SK-N-SH (cell line): ENCODE results near the gene LILRA2. TPM values are rescaled to one million over a fixed set of nuclear protein-coding genes. Genes with fewer than 3 reads are reported as not detected.
"Not testable (repeated sequence)": the region's sequence is repeated elsewhere in the genome, so short reads cannot be mapped to it uniquely, and the experiment has no call there.

Experiments
- CTCF ChIA-PET: fragments of 300-600, 350-600 bp; formaldehyde crosslinking; extraction: SDS; loops from one replicate; lab custom pipeline; 2021; lab: Yijun Ruan, JAX
- POLR2A ChIA-PET: fragments of 350-600 bp; sonication (Branson Sonifier 250); formaldehyde crosslinking; extraction: SDS; loops from one replicate; lab custom pipeline; 2020; ENCODE audit warnings: antibody characterized with exemption, inconsistent platforms; lab: Yijun Ruan, JAX
- DNase-seq: peaks from one replicate; pipeline ENCODE4 v3.0.0; 2012
- H2AFZ ChIP-seq: fragments of 200-600 bp; sonication (generic); 2 replicates; pipeline ENCODE4 v1.8.1; 2016; ENCODE audit warnings: antibody characterized with exemption, mild to moderate bottlenecking, low read depth
- H3F3A ChIP-seq: fragments of 200-600 bp; sonication (generic); replicated peaks from 2 replicates; pipeline ENCODE3; 2016; ENCODE audit warnings: antibody characterized with exemption, mild to moderate bottlenecking; ENCODE audit not compliant: insufficient read depth
- H3K27ac ChIP-seq, 2 experiments: fragments of 200-500 bp in 1 of 2; fragments of 200-600 bp in 1 of 2; sonication (Bioruptor generic) in 1 of 2; sonication (generic), shearing (Covaris generic) in 1 of 2; 2 replicates each; pipeline versions ENCODE4 v1.5.1 to v1.6.1; 2014 to 2016; ENCODE audit warnings: low read depth in 2 of 2, inconsistent platforms in 1 of 2, low read length in 1 of 2, mild to moderate bottlenecking in 1 of 2, mixed read lengths in 1 of 2
- H3K27me3 ChIP-seq: fragments of 200-600 bp; sonication (generic), shearing (Covaris generic); 2 replicates; pipeline ENCODE4 v1.6.1; 2016; ENCODE audit warnings: mixed run types; ENCODE audit not compliant: insufficient read depth
- H3K36me3 ChIP-seq, 2 experiments: fragments of 200-500 bp in 1 of 2; fragments of 200-600 bp in 1 of 2; sonication (Bioruptor generic) in 1 of 2; sonication (generic) in 1 of 2; replicated peaks in 1 of 2; 2 replicates each; pipeline versions ENCODE3 to v1.5.1; 2014 to 2016; ENCODE audit warnings: low read length in 1 of 2, mild to moderate bottlenecking in 1 of 2; ENCODE audit not compliant: insufficient read depth in 2 of 2, control insufficient read depth in 1 of 2
- H3K4me1 ChIP-seq, 2 experiments: fragments of 200-500 bp in 1 of 2; fragments of 200-600 bp in 1 of 2; sonication (Bioruptor generic) in 1 of 2; sonication (generic), shearing (Covaris generic) in 1 of 2; 2 replicates each; pipeline versions ENCODE4 v1.5.1 to v1.6.1; 2014 to 2016; ENCODE audit warnings: low read depth in 1 of 2, low read length in 1 of 2, mixed run types in 1 of 2; ENCODE audit not compliant: insufficient read depth in 2 of 2, control insufficient read depth in 1 of 2
- H3K4me2 ChIP-seq: fragments of 200-600 bp; sonication (generic), shearing (Covaris generic); 2 replicates; pipeline ENCODE4 v1.6.1; 2017; ENCODE audit warnings: mixed run types
- H3K4me3 ChIP-seq, 2 experiments: fragments of 200-500 bp in 1 of 2; fragments of 200-600 bp in 1 of 2; sonication (Bioruptor generic) in 1 of 2; sonication (generic), shearing (Covaris generic) in 1 of 2; 2 replicates each; pipeline versions ENCODE4 v1.5.1 to v1.8.1; 2014 to 2016; ENCODE audit warnings: low read depth in 2 of 2, inconsistent platforms in 1 of 2, low read length in 1 of 2, mild to moderate bottlenecking in 1 of 2, mixed read lengths in 1 of 2, moderate library complexity in 1 of 2
- H3K79me2 ChIP-seq: fragments of 200-600 bp; sonication (generic); 2 replicates; pipeline ENCODE4 v1.8.1; 2017; ENCODE audit warnings: mild to moderate bottlenecking; ENCODE audit not compliant: insufficient read depth
- H3K9ac ChIP-seq: fragments of 200-600 bp; sonication (generic); 2 replicates; pipeline ENCODE4 v1.6.1; 2017; ENCODE audit warnings: mixed run types
- H3K9me2 ChIP-seq: fragments of 200-600 bp; sonication (generic); 2 replicates; pipeline ENCODE4 v1.6.1; 2017; ENCODE audit warnings: mixed run types
- H3K9me3 ChIP-seq: fragments of 200-600 bp; sonication (generic); 2 replicates; pipeline ENCODE4 v1.6.1; 2017; ENCODE audit warnings: mixed run types, mild to moderate bottlenecking, moderate library complexity
- H4K20me1 ChIP-seq: fragments of 200-600 bp; sonication (generic); 2 replicates; pipeline ENCODE4 v1.6.1; 2017; ENCODE audit warnings: mild to moderate bottlenecking, mixed run types; ENCODE audit not compliant: insufficient read depth
- CHD2 ChIP-seq: fragments of 150-350 bp; IDR thresholded peaks from 2 replicates; pipeline ENCODE4 v1.6.1; 2018; ENCODE audit warnings: low read length; ENCODE audit not compliant: partially characterized antibody
- ELF1 ChIP-seq: IDR thresholded peaks from 2 replicates; pipeline ENCODE4 v1.4.0; 2012
- EZH2phosphoT487 ChIP-seq: fragments of 200-600 bp; sonication (generic); IDR thresholded peaks from 2 replicates; pipeline ENCODE4 v1.6.1; 2017; ENCODE audit warnings: low read depth, mixed run types, mild to moderate bottlenecking, antibody characterized with exemption, moderate library complexity, borderline replicate concordance
- MXI1 ChIP-seq: IDR thresholded peaks from 2 replicates; pipeline ENCODE4 v1.6.1; 2012; ENCODE audit warnings: mild to moderate bottlenecking, low read depth, low read length, improper control_type of control experiment
- PBX3 ChIP-seq: IDR thresholded peaks from 2 replicates; pipeline ENCODE4; 2012
- RAD21 ChIP-seq: IDR thresholded peaks from 2 replicates; pipeline ENCODE4 v1.6.1; 2012; ENCODE audit warnings: mild to moderate bottlenecking, low read length
- TAF1 ChIP-seq: IDR thresholded peaks from 2 replicates; pipeline ENCODE4 v1.6.1; 2012; ENCODE audit warnings: low read depth, mild to moderate bottlenecking, low read length, moderate library complexity, borderline replicate concordance
- WGBS: methylation state at CpG from one replicate; pipeline ENCODE4 v1.1.6; 2017; ENCODE audit warnings: low lambda C conversion rate; 5-methylcytosine and 5-hydroxymethylcytosine counted together
- polyA plus RNA-seq, 3 experiments: library from polyadenylated mRNA; depleted of rRNA; stranded (reverse); fragments of >200 nt; gene quantifications; 2 replicates each; pipeline ENCODE4 v1.2.3, GENCODE V29; 2012
- TF ChIP-seq, protein P1 (sequence below): IDR thresholded peaks from 2 replicates; pipeline ENCODE4 v1.4.0; 2012; ENCODE audit warnings: low read depth

LILRA2 gene
- polyA plus RNA-seq, 1 of the 3 experiments (the other 2 are of a cell fraction), result not detected

GRCh38 chr19:54572696-54573311, 786 bp upstream of the LILRA2 start:
- H2AFZ ChIP-seq, result no peak overlapping the region
- no peaks in the 10 kb centered on the region for H4K20me1 ChIP-seq
- H3K4me1 ChIP-seq, result no peaks in the 10 kb centered on the region
- no peak overlapping the region for H3K4me2 ChIP-seq
- peaks cover 24% of the 10 kb centered on the region for H3K27me3 ChIP-seq
- POLR2A ChIA-PET, result no interaction called here
- no peaks in the 10 kb centered on the region for H3K36me3 ChIP-seq
- no peaks in the 10 kb centered on the region for H3K79me2 ChIP-seq
- no peak overlapping the region for H3K9ac ChIP-seq
- CTCF ChIA-PET, result no interaction called here
- WGBS, result under 1% methylated on average over 9 of the region's 9 CpGs
- H3K27ac ChIP-seq, result no peak overlapping the region
- no peak overlapping the region for H3K4me3 ChIP-seq
- no peaks in the 10 kb centered on the region for H3F3A ChIP-seq
- DNase-seq, result no peak
- no peaks in the 10 kb centered on the region for H3K9me3 ChIP-seq
- TF ChIP-seq EZH2phosphoT487, result no peak
- no peak for TF ChIP-seq CHD2
- TF ChIP-seq PBX3, result no peak
- no peak for TF ChIP-seq ELF1
- TF ChIP-seq TAF1, result no peak
- H3K9me2 ChIP-seq, result no peaks in the 10 kb centered on the region

GRCh38 chr19:54574051-54574450, 461 bp downstream of the LILRA2 start:
- ChIA-PET POLR2A (no interaction called here), CTCF (no interaction called here)
- H3K4me3 ChIP-seq, result no peak overlapping the region
- no peak overlapping the region for H3K27ac ChIP-seq
- H3K4me1 ChIP-seq, result no peaks in the 10 kb centered on the region
- peaks cover 24% of the 10 kb centered on the region for H3K27me3 ChIP-seq
- H3K4me2 ChIP-seq, result no peak overlapping the region
- no peak overlapping the region for H2AFZ ChIP-seq
- no peak for TF ChIP-seq RAD21
- no peaks in the 10 kb centered on the region for H3K9me3 ChIP-seq
- H3K9me2 ChIP-seq, result no peaks in the 10 kb centered on the region
- no peaks in the 10 kb centered on the region for H3K36me3 ChIP-seq
- WGBS, result 6% methylated on average over 4 of the region's 4 CpGs
- no peak for DNase-seq
- H3K9ac ChIP-seq, result no peak overlapping the region
- no peaks in the 10 kb centered on the region for H3F3A ChIP-seq
- no peaks in the 10 kb centered on the region for H3K79me2 ChIP-seq
- H4K20me1 ChIP-seq, result no peaks in the 10 kb centered on the region

- ChIA-PET POLR2A (no interaction called here), CTCF (no interaction called here)
- Histone ChIP-seq H3K4me1 (no peaks in the 10 kb centered on the region), H2AFZ (no peak overlapping the region), H3K27ac (no peak overlapping the region), H3K4me2 (no peak overlapping the region), H3K9me3 (no peaks in the 10 kb centered on the region), H3K27me3 (peaks cover 24% of the 10 kb centered on the region), H3K9ac (no peak overlapping the region), H3K79me2 (no peaks in the 10 kb centered on the region), H3K4me3 (no peak overlapping the region), H3K36me3 (no peaks in the 10 kb centered on the region), H3K9me2 (no peaks in the 10 kb centered on the region), H3F3A (no peaks in the 10 kb centered on the region), H4K20me1 (no peaks in the 10 kb centered on the region)
- TF ChIP-seq MXI1, result no peak
- TF ChIP-seq, protein P1, sequence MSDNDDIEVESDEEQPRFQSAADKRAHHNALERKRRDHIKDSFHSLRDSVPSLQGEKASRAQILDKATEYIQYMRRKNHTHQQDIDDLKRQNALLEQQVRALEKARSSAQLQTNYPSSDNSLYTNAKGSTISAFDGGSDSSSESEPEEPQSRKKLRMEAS, result no peak
- DNase-seq, result no peak
- 1% methylated on average over 10 of the region's 12 CpGs for WGBS
Measured at GRCh38 chr19:54574527-54575056, 1.0 kb downstream of the LILRA2 start.

DNA sequence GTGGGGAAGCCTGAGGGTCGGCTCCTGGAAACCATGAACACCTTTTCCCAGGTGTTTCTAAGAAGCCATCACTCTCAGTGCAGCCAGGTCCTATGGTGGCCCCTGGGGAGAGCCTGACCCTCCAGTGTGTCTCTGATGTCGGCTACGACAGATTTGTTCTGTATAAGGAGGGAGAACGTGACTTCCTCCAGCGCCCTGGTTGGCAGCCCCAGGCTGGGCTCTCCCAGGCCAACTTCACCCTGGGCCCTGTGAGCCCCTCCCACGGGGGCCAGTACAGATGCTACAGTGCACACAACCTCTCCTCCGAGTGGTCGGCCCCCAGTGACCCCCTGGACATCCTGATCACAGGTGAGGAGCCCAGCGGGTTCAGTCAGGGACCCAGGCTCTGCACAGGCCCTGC, 1.6 kb downstream of the LILRA2 start:
- H3K27me3 ChIP-seq, result peaks cover 24% of the 10 kb centered on the region
- H3F3A ChIP-seq, H3K9me3 ChIP-seq, H2AFZ ChIP-seq, H4K20me1 ChIP-seq, DNase-seq, H3K9me2 ChIP-seq, POLR2A ChIA-PET, H3K4me3 ChIP-seq, H3K27ac ChIP-seq, H3K79me2 ChIP-seq, H3K4me1 ChIP-seq, H3K4me2 ChIP-seq, H3K36me3 ChIP-seq, CTCF ChIA-PET, H3K9ac ChIP-seq: not testable (repeated sequence)
- WGBS, result 0% methylated on average over 2 of the region's 9 CpGs
